HG03196 (cell line): ENCODE measurements around the gene MXD4.

Experiments
- ATAC-seq: cut with Tn5 transposase; IDR thresholded peaks from one replicate; pipeline ENCODE4 v1.9.1; 2021; ENCODE audit not compliant: unreplicated experiment

Gene MXD4, protein sequence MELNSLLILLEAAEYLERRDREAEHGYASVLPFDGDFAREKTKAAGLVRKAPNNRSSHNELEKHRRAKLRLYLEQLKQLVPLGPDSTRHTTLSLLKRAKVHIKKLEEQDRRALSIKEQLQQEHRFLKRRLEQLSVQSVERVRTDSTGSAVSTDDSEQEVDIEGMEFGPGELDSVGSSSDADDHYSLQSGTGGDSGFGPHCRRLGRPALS

GRCh38 chr4:2261853-2262144 lies at the start of gene MXD4:
Gene MXD4, minus strand, starts transcription at chr4:2262109. Its CDS starts 129 bp downstream, at chr4:2261980.
- ATAC-seq, result peak; percentile 1

DNA sequence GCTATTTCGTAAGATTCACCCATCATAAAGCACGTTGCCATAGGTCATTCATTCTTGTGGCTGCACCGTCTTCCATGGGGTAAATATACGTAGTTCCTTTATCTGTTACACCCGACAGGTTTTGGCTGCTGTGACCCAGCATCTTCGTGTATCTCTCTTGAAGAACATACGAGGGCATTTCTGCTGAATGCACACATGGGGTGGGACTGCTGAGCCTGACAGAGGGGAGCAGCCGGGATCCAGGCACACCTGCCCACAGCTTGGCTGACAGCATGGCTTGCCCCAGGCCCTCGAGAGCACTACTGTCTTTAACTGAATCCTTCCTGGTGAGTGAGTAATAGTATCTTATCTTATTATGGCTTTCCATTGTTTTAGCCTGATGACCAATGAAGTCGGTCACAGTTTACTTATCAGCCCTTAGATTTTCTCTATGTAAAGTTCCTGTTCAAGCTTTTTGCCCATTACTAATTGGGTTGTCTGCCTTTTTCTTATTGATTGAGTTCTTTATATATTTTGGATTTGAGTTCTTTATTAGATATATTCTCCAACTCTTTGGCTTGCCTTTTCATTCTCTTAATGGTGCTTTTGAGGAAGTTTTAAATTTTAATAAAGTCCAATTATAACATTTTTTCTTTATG lies 45.0 kb upstream of the MXD4 start:
- no peak for ATAC-seq

GRCh38 chr4:2305766-2306501 lies 44.0 kb upstream of the MXD4 start:
- ATAC-seq, result no peak

DNA sequence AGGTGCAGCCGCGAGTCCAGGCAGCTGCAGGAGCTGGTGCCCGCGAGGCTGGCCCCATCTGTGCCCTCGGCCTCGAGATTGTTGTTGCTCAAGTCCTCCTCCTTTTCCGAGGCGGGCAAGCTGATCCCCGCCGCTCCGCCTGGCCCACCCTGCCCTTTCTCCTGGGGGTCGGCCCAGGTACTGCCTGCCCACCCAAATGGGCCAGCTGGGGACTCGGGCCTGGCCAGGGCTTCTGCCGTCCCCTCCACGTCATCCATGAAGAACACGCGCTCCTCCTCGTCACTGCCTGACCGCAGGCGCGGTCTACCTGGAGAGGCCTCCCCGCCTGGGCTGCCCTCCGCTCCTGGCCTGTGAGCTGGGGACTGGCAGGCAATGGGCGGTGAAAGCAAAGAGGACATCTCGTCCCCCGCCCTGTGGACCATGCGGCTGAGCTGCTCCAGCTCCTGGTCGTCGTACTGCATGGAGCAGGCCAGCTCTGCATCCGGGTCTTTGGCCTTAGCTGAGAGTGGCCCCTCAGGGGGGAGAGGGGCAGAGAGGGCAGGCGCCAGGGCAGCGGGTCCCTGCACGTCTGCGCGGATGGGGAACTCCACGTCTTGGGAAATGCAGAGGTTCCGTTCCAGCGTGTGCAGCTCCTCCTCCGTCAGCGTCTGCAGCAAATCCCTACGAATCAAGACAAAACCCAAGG lies 43.1 kb upstream of the MXD4 start:
- no peak for ATAC-seq

DNA sequence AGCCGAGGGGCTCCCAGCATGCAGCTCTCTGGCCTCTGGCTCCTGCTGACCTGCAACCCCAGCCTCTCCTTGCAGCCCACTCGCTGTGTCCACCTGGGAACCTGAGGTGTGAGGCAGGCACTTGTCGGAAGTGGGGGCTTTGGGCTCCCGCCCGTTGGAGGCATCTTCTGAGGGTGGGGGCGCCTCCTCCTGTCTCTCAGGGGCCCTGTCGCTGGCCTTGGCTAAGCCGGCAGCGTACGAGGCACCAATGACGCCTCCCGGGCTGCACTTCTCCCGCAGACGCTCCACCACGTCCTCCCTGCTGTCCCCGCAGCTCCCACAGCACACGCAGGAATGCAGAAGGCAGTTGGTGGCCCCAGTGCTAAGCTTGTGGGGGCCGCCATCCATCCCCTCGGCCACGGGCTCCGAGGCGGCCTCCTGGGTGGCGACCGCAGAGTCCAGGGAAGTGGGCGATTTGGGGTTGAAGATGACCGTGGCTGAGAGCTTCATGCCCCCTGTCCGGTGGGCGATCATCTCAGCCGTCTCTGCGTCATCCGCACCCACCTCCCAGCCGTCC lies 42.5 kb upstream of the MXD4 start:
- no peak for ATAC-seq

DNA sequence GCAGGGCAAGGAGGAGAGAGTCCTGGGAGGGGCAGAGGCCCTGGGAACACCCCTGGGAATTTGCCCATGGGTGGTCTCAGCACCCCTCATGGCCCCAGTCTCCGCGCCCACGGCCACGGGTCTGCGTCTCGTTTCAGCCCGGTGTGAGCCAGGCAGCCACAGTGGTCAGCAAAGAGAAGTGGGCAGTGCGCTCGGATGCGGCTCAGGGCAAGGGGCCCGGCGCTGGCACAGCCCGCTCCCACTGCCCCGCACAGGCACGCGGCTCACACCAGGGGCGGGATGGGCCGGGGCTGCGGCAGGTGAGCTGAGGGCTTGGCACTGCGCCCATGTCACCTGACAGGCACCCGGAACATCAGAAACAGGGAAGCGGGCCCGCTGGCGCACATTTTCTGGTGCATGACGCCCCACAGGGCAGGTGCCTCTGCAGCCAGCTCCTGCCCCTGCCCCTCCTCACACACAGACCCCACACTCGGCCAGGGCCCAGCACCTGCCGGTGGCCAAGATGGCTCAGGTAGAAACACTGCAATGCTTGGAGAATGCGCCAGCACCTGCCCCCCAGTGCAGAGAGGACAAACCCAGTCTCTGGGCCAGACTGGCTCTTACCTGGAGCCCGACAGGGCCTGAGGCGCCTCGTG lies 41.9 kb upstream of the MXD4 start:
- no peak for ATAC-seq

DNA sequence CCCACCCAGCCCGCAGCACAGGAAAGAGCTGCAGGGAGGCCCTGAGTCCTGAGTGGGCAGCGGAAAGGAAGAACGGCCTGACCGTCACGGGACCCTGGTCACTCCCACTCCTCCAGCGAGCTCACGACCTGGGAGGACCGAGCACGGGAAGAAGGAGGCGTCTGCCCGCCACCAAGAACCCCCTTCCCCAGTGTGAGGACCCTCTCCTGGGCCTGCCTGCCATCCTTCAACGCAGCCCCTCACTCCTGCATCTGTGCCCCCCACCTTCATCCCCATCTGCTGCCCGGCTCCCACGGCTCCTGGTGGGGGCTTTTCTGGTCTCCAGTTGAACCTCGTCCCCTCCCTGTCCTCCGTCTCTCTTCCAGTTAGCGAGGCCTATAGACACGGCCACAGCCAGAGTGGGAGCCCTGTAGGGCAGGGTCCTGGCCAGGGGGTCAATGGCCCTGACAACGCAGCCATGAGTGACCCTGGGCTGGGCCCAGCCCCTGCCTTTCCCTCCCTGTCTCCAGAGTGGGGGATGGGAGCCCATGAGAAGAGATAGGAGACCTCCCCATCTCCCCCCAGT lies 41.3 kb upstream of the MXD4 start:
- no peak for ATAC-seq

DNA sequence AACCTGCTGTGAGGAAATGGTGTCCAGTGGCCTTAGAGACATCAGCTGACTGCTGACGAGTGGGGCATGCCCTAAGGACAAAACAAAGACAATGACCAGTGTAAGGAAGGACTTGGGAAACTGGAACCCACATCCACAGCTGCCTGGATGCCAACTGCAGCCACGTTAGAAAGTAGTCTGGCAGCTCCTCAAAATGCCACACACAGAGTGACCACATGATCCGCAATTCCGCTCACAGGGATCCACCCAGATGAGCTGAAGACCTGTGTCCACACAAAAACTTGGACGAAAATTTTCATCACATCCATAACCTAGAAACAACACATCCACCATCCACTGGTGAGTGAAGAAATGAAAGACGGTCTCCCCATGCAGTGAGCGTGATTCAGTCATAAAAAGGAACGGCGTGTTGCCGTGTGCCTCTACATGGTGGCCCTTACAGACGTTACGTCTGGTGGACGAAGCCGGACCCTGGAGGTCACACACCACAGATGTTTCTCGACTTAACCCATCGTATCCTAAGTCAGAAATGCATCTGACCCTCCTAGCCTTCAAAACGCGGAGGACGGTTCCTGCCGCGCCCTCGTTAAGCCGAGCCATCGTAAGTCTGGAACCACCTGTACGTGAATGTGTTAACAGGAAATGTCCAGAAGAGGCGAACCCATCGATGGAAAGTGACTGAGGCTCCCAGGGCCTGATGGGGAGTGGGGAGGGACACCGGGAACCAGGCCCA lies 40.6 kb upstream of the MXD4 start:
- no peak for ATAC-seq

DNA sequence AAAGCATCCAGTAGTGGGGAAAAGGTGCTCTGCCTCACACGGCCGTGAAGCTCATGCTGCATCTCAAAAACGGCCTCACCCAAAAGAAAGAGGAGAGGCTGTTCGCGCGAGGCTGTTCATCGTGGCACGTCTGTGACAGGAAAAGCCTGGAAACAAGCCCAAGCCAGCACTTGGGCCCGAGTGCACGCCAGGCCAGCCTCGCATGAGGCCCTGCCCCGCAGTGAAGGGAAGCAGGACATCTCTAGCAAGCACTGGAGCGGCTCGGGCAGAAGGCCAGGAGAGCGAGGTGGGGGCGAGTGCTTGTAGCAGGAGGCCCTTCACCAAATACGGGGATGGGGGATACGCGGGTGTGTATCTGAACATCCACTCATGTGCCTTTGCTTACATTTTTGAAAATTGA lies 39.9 kb upstream of the MXD4 start:
- no peak for ATAC-seq

- ATAC-seq, result no peak
These were observed 39.3 kb upstream of the MXD4 start for GRCh38 chr4:2301225-2301642.

- ATAC-seq, result no peak
These were observed 38.7 kb upstream of the MXD4 start for GRCh38 chr4:2300431-2301224.

DNA sequence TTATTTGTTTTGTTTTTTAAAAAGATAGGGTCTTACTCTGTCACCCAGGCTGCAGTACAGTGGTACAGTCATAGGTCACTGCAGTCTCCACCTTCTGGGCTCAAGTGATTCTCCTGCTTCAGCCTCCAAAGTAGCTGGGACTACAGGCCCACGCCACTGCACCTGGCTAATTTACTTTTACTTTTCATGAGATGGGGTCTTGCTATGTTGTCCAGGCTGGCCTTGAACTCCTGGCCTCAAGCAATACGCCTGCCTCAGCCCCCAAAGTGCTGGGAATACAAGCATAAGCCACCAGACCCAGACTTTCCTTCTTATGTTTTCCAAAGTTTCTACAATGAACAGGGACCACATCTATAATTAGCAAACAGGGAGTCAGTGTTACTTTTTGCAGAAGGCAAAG lies 37.9 kb upstream of the MXD4 start:
- ATAC-seq, result no peak

- no peak for ATAC-seq
These were observed 36.7 kb upstream of the MXD4 start for GRCh38 chr4:2298532-2298991.

- no peak for ATAC-seq
These were observed 36.0 kb upstream of the MXD4 start for GRCh38 chr4:2297606-2298531.

DNA sequence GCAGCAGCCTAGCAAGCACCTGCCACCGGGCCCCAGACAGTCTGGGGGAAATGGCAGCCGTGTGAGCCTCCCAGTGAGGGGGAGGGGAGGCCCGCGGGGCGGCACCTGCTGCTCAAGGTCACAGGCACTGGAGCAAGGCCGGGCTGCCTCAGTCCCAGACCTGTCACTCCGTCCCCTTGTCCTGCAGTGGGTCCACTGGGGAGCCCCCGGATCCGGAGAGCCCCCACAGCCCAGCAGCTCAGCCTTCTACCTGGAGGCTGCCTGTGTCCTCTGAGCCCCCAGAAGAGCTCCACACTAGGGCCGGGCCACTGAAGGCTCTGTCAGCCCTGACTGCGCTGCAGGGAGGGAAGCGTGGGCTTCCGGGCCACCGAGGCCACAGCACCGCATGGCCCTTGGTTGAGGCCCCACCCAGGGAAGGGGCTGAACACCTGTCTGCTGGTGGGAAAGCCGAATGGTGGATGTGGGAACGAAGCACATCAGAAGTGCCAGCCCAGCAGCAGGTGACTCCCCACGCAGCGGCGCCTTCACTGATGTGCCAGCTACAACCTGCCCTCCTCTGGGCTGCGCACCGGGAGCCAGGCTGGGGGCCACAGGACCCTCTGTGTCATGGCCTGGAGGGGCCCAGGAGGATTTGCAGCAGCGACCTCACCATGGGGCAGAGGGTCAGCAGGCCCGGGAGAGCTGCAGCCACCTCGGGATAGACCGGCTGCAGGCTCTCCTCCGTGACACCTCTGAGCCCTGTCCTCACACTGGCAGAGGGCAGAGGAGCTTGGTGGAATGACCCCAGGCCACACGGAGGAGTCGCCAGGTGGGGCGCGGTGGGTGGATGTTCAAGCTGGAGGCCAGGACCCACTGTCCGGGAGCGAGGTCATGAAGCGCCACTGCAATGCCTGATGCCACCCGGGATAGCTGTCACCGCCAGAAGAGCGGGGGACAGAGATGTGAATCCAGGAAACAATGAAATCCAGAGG lies 35.0 kb upstream of the MXD4 start:
- no peak for ATAC-seq

- ATAC-seq, result no peak
These were observed 34.1 kb upstream of the MXD4 start for GRCh38 chr4:2295900-2296442.

DNA sequence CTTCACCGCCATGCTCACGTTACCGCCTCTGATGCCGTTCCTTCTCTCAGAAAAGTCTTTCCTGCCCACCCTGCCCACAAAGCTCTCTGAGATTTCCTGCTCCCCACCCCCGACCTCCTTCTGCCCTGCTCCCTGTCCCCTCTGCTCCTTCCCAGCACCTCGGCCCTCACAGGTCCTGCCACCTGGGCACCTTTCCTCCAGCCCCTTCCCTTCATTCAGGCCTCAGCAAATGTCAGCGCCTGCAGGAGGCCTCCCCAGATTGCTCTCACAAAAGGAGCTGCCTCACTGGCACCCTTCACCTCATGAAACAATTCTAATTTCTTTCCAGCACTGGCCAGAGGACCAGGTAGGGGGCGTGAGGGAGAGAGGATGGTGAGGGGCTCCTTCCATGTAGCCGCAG lies 33.6 kb upstream of the MXD4 start:
- ATAC-seq, result no peak
